ENCODE data around the gene MOBP. TPM values are rescaled to one million over a fixed set of nuclear protein-coding genes. Genes with fewer than 3 reads are reported as not detected.

The MOBP gene
- total RNA-seq, 1 donor from 2014 or later: not detected

GRCh38 chr3:39427506-39427905, 40.0 kb upstream of the MOBP start:
- intact Hi-C loops (cut with DNase I): no loop called here
- no peak for DNase-seq (ENCODE audit: low spot score in 2 of 2)
- no peaks in the 10 kb centered on the region for H3K27me3 ChIP-seq
- no peak overlapping the region for H3K4me3 ChIP-seq
- H3K27ac ChIP-seq: no peak overlapping the region
- H3K4me1 ChIP-seq: no peaks in the 10 kb centered on the region
- H3K36me3 ChIP-seq: no peaks in the 10 kb centered on the region
- H3K9me3 ChIP-seq: no peaks in the 10 kb centered on the region
- no peak for TF ChIP-seq CTCF (IDR thresholded peaks at IDR 0.05)

GRCh38 chr3:39428745-39429201, 38.7 kb upstream of the MOBP start:
- Histone ChIP-seq H3K9me3 (no peaks in the 10 kb centered on the region), H3K4me3 (no peak overlapping the region), H3K36me3 (no peaks in the 10 kb centered on the region), H3K27ac (no peak overlapping the region), H3K4me1 (no peaks in the 10 kb centered on the region), H3K27me3 (no peaks in the 10 kb centered on the region)
- intact Hi-C loops (cut with DNase I): no loop called here
- no peak for DNase-seq (ENCODE audit: low spot score in 2 of 2)
- no peak for TF ChIP-seq CTCF (IDR thresholded peaks at IDR 0.05)

- H3K36me3 ChIP-seq: no peaks in the 10 kb centered on the region
- H3K27ac ChIP-seq: no peak overlapping the region
- intact Hi-C loops (cut with DNase I): no loop called here
- no peaks in the 10 kb centered on the region for H3K27me3 ChIP-seq
- H3K4me3 ChIP-seq: no peak overlapping the region
- H3K9me3 ChIP-seq: no peaks in the 10 kb centered on the region
- TF ChIP-seq CTCF (IDR thresholded peaks at IDR 0.05): no peak
- no peaks in the 10 kb centered on the region for H3K4me1 ChIP-seq
- no peak for DNase-seq (ENCODE audit: low spot score in 2 of 2)
Observed at GRCh38 chr3:39429466-39429865, 38.0 kb upstream of the MOBP start.

- H3K27me3 ChIP-seq: no peaks in the 10 kb centered on the region
- no peaks in the 10 kb centered on the region for H3K36me3 ChIP-seq
- H3K9me3 ChIP-seq: no peaks in the 10 kb centered on the region
- no peak overlapping the region for H3K27ac ChIP-seq
- H3K4me1 ChIP-seq: no peaks in the 10 kb centered on the region
- DNase-seq (ENCODE audit: low spot score in 2 of 2): no peak
- H3K4me3 ChIP-seq: no peak overlapping the region
- intact Hi-C loops (cut with DNase I): no loop called here
- TF ChIP-seq CTCF (IDR thresholded peaks at IDR 0.05): no peak
Observed at GRCh38 chr3:39432342-39432741, 35.1 kb upstream of the MOBP start.

GRCh38 chr3:39433642-39434041, 33.8 kb upstream of the MOBP start:
- no peak overlapping the region for H3K4me3 ChIP-seq
- H3K9me3 ChIP-seq: no peaks in the 10 kb centered on the region
- DNase-seq (ENCODE audit: low spot score in 2 of 2): no peak
- no peaks in the 10 kb centered on the region for H3K36me3 ChIP-seq
- TF ChIP-seq CTCF (IDR thresholded peaks at IDR 0.05): no peak
- H3K4me1 ChIP-seq: no peaks in the 10 kb centered on the region
- intact Hi-C loops (cut with DNase I): no loop called here
- H3K27ac ChIP-seq: peak overlapping the region; percentile 3 to 11
- no peaks in the 10 kb centered on the region for H3K27me3 ChIP-seq

- intact Hi-C loops (cut with DNase I): no loop called here
- Histone ChIP-seq H3K27me3 (no peaks in the 10 kb centered on the region), H3K4me1 (no peaks in the 10 kb centered on the region), H3K27ac (no peak overlapping the region), H3K4me3 (no peak overlapping the region), H3K9me3 (no peaks in the 10 kb centered on the region), H3K36me3 (no peaks in the 10 kb centered on the region)
- no peak for TF ChIP-seq CTCF (IDR thresholded peaks at IDR 0.05)
- no peak for DNase-seq (ENCODE audit: low spot score in 2 of 2)
Observed at GRCh38 chr3:39434574-39434973, 32.9 kb upstream of the MOBP start.

Measured in ascending aorta (tissue), 2 donors.